ENCODE data around the gene INPP5A. TPM values are rescaled to one million over a fixed set of nuclear protein-coding genes. Genes with fewer than 3 reads are reported as not detected.
"Not testable (repeated sequence)": the region's sequence is repeated elsewhere in the genome, so short reads cannot be mapped to it uniquely, and the experiment has no call there.

INPP5A gene
- total RNA-seq, 2 donors from 2014 or later = 20.7 to 26.7 TPM

- peaks cover 4% of the 10 kb centered on the region for H3K27me3 Mint-ChIP-seq (ENCODE audit: insufficient read depth)
- H3K4me3 Mint-ChIP-seq = no peak overlapping the region
- WGBS, 2 experiments (ENCODE audit: insufficient coverage in 1 of 2, insufficient read length in 1 of 2) = 82 to 83% methylated on average over 30 to 32 of the region's 32 CpGs
- no peaks in the 10 kb centered on the region for H3K4me1 Mint-ChIP-seq
- no peaks in the 10 kb centered on the region for H3K36me3 ChIP-seq (ENCODE audit: control insufficient read depth, insufficient read depth, low read length)
- H3K27me3 ChIP-seq (ENCODE audit: control insufficient read depth, insufficient read depth, low read length, poor library complexity, severe bottlenecking) = peaks cover 10% of the 10 kb centered on the region
- H3K36me3 Mint-ChIP-seq (ENCODE audit: low read depth) = no peaks in the 10 kb centered on the region
- DNase-seq = no peak
- no peak overlapping the region for H3K9ac ChIP-seq (ENCODE audit: extremely low read depth, low read length, poor library complexity, severe bottlenecking)
- no peak overlapping the region for H3K4me3 ChIP-seq (ENCODE audit: low read length)
- H3K4me1 ChIP-seq (ENCODE audit: control insufficient read depth, insufficient read depth, low read length) = no peaks in the 10 kb centered on the region
- no peak overlapping the region for H3K27ac Mint-ChIP-seq
- no peaks in the 10 kb centered on the region for H3K9me3 ChIP-seq (ENCODE audit: control insufficient read depth, low read length)
- TF ChIP-seq, protein P1, sequence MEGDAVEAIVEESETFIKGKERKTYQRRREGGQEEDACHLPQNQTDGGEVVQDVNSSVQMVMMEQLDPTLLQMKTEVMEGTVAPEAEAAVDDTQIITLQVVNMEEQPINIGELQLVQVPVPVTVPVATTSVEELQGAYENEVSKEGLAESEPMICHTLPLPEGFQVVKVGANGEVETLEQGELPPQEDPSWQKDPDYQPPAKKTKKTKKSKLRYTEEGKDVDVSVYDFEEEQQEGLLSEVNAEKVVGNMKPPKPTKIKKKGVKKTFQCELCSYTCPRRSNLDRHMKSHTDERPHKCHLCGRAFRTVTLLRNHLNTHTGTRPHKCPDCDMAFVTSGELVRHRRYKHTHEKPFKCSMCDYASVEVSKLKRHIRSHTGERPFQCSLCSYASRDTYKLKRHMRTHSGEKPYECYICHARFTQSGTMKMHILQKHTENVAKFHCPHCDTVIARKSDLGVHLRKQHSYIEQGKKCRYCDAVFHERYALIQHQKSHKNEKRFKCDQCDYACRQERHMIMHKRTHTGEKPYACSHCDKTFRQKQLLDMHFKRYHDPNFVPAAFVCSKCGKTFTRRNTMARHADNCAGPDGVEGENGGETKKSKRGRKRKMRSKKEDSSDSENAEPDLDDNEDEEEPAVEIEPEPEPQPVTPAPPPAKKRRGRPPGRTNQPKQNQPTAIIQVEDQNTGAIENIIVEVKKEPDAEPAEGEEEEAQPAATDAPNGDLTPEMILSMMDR (conservative IDR thresholded peaks at IDR 0.05) = no peak
- H3K9me3 Mint-ChIP-seq = no peaks in the 10 kb centered on the region
- no peak overlapping the region for H3K27ac ChIP-seq (ENCODE audit: low read depth, low read length)
These were observed 34.9 kb upstream of the INPP5A start for GRCh38 chr10:132502544-132503300.

DNA sequence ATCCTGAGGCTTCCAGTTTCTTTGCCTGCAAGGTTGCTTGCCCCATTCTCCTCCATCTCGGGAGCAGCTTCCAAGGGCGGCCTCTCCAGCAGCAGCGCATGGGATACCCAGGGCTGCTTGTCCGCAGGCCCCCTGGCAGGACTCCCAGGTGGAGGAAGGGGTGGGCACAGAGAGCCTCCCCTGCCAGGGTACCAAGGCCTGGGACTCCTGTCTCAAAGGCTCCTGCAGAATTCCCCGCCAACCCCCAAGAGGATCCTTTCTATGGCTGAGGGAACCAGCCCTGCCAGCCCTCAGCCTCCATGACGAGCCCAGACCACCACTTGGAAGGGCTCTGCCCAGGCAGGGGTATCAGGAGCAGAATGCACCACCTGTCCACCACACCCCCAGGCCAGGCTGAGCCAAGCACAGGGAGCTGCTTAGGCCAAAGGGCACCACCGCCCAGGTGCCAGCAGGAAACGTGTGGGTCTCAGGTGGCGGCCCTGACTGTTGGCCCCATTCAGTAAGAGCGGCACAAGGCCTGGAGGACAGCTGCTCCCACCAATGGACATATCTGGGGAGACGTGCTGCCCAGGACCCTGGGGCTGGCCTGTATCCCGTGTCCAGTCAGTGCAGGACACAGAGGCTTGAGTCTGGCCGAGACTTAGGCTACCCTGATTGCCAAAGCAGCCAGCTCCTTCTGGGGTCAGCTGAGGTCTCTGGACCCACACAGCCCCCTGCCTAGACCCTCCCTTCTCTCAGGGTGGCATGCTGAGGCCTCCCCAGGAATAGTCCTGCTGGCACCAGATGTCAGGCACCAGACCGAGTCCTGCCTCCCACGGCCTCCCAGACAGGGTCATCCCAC, 33.8 kb upstream of the INPP5A start:
- no peaks in the 10 kb centered on the region for H3K9me3 ChIP-seq (ENCODE audit: control insufficient read depth, low read length)
- H3K9me3 Mint-ChIP-seq = no peaks in the 10 kb centered on the region
- no peaks in the 10 kb centered on the region for H3K36me3 Mint-ChIP-seq (ENCODE audit: low read depth)
- peaks cover 10% of the 10 kb centered on the region for H3K27me3 ChIP-seq (ENCODE audit: control insufficient read depth, insufficient read depth, low read length, poor library complexity, severe bottlenecking)
- no peak overlapping the region for H3K4me3 Mint-ChIP-seq
- H3K4me1 Mint-ChIP-seq = no peaks in the 10 kb centered on the region
- no peak overlapping the region for H3K27ac ChIP-seq (ENCODE audit: low read depth, low read length)
- TF ChIP-seq, protein P1 (conservative IDR thresholded peaks at IDR 0.05) = no peak
- no peaks in the 10 kb centered on the region for H3K36me3 ChIP-seq (ENCODE audit: control insufficient read depth, insufficient read depth, low read length)
- DNase-seq = no peak
- H3K4me1 ChIP-seq (ENCODE audit: control insufficient read depth, insufficient read depth, low read length) = no peaks in the 10 kb centered on the region
- H3K4me3 ChIP-seq (ENCODE audit: low read length) = no peak overlapping the region
- H3K27me3 Mint-ChIP-seq (ENCODE audit: insufficient read depth) = peaks cover 4% of the 10 kb centered on the region
- H3K27ac Mint-ChIP-seq = no peak overlapping the region
- no peak overlapping the region for H3K9ac ChIP-seq (ENCODE audit: extremely low read depth, low read length, poor library complexity, severe bottlenecking)
- 83 to 88% methylated on average over 7 to 15 of the region's 15 CpGs for WGBS, 2 experiments (ENCODE audit: insufficient coverage in 1 of 2, insufficient read length in 1 of 2)

DNA sequence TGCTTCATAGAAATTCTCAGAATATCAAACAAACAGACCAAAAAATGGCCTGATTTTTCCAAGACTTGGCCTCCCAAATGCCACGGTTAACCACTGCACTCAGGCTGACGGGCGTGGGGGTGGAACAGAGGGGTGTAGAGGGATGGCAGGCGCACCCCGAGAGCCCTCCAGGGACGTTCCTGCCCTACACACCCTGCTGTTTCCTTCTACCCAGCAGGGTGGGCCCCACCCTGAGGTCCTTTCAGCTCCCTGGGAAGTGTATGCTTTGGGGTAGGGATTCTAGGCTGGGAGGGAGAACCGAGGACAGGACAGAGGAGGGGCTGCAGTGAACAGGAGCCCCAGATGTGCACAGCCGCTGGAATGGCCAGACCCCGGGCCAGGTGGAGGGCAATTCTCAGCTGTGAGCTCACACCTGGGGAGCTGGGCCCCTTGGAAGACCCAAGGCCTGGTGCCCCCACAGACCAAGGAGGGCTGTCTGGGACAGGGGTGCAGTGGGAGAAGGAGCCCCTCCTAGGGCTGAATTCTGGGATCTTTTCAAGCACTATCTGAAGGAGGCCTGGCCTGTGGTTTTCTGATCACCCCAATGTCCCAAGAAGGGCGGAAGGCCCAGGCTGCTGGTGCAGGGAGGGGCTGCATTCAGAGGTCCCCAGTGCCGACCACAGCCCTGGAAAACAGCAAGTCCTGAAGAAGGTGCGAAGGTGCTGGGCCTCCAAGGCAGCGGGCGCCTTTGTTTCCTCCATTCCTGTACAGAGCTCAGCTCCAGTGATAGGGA, 32.9 kb upstream of the INPP5A start:
- Histone ChIP-seq H3K4me3 (ENCODE audit: low read length) (no peak overlapping the region), H3K36me3 (ENCODE audit: control insufficient read depth, insufficient read depth, low read length) (no peaks in the 10 kb centered on the region), H3K27ac (ENCODE audit: low read depth, low read length) (no peak overlapping the region), H3K9ac (ENCODE audit: extremely low read depth, low read length, poor library complexity, severe bottlenecking) (no peak overlapping the region), H3K9me3 (ENCODE audit: control insufficient read depth, low read length) (no peaks in the 10 kb centered on the region), H3K27me3 (ENCODE audit: control insufficient read depth, insufficient read depth, low read length, poor library complexity, severe bottlenecking) (peaks cover 10% of the 10 kb centered on the region), H3K4me1 (ENCODE audit: control insufficient read depth, insufficient read depth, low read length) (no peaks in the 10 kb centered on the region)
- Mint-ChIP-seq H3K4me3 (no peak overlapping the region), H3K36me3 (ENCODE audit: low read depth) (no peaks in the 10 kb centered on the region), H3K27me3 (ENCODE audit: insufficient read depth) (peaks cover 4% of the 10 kb centered on the region), H3K9me3 (no peaks in the 10 kb centered on the region), H3K27ac (no peak overlapping the region), H3K4me1 (no peaks in the 10 kb centered on the region)
- WGBS, 2 experiments (ENCODE audit: insufficient coverage in 1 of 2, insufficient read length in 1 of 2) = 92 to 94% methylated on average over 7 to 14 of the region's 14 CpGs
- DNase-seq = no peak
- TF ChIP-seq, protein P1 (conservative IDR thresholded peaks at IDR 0.05) = no peak

- not testable (repeated sequence) for H3K4me3 ChIP-seq (ENCODE audit: low read length); H3K4me1 Mint-ChIP-seq; DNase-seq; H3K27me3 Mint-ChIP-seq (ENCODE audit: insufficient read depth); H3K9ac ChIP-seq (ENCODE audit: extremely low read depth, low read length, poor library complexity, severe bottlenecking); H3K36me3 ChIP-seq (ENCODE audit: control insufficient read depth, insufficient read depth, low read length); H3K9me3 Mint-ChIP-seq; H3K27ac ChIP-seq (ENCODE audit: low read depth, low read length); H3K4me3 Mint-ChIP-seq; H3K36me3 Mint-ChIP-seq (ENCODE audit: low read depth); H3K27ac Mint-ChIP-seq; H3K9me3 ChIP-seq (ENCODE audit: control insufficient read depth, low read length); H3K4me1 ChIP-seq (ENCODE audit: control insufficient read depth, insufficient read depth, low read length)
- peaks cover 10% of the 10 kb centered on the region for H3K27me3 ChIP-seq (ENCODE audit: control insufficient read depth, insufficient read depth, low read length, poor library complexity, severe bottlenecking)
- WGBS, 2 experiments (ENCODE audit: insufficient coverage in 1 of 2, insufficient read length in 1 of 2) = 77 to 79% methylated on average over 8 to 11 of the region's 23 CpGs
These were observed 32.0 kb upstream of the INPP5A start for GRCh38 chr10:132505546-132505945.
